BLaER1 (cell line): Measurements from ENCODE around the gene TTL.
A peak's percentile ranks its signal among the peaks of the same experiment; 100 is the strongest.
"Not testable (repeated sequence)": the region's sequence is repeated elsewhere in the genome, so short reads cannot be mapped to it uniquely, and the experiment has no call there.

Experiments
- H3K27ac ChIP-seq: shearing (Covaris generic); formaldehyde crosslinking; 2 replicates; pipeline ENCODE4 v1.8.1; 2022
- H3K27me3 ChIP-seq: shearing (Covaris generic); formaldehyde crosslinking; 2 replicates; pipeline ENCODE4 v1.8.1; 2022
- H3K36me3 ChIP-seq: shearing (Covaris generic); formaldehyde crosslinking; 2 replicates; pipeline ENCODE4 v1.8.1; 2022
- H3K4me1 ChIP-seq: shearing (Covaris generic); formaldehyde crosslinking; 2 replicates; pipeline ENCODE4 v1.8.1; 2022
- H3K4me2 ChIP-seq: shearing (Covaris generic); formaldehyde crosslinking; 2 replicates; pipeline ENCODE4 v1.8.1; 2022
- H3K4me3 ChIP-seq: shearing (Covaris generic); formaldehyde crosslinking; 2 replicates; pipeline ENCODE4 v1.8.1; 2022
- H3K9ac ChIP-seq: shearing (Covaris generic); formaldehyde crosslinking; 2 replicates; pipeline ENCODE4 v1.8.1; 2022
- H3K9me3 ChIP-seq: shearing (Covaris generic); formaldehyde crosslinking; 2 replicates; pipeline ENCODE4 v1.8.1; 2022
- H4K20me1 ChIP-seq: shearing (Covaris generic); formaldehyde crosslinking; 2 replicates; pipeline ENCODE4 v1.8.1; 2022
- Cebpa-rat ChIP-seq: shearing (Covaris generic); IDR thresholded peaks from 2 replicates; pipeline ENCODE4 v1.8.1; 2022

Gene TTL

DNA sequence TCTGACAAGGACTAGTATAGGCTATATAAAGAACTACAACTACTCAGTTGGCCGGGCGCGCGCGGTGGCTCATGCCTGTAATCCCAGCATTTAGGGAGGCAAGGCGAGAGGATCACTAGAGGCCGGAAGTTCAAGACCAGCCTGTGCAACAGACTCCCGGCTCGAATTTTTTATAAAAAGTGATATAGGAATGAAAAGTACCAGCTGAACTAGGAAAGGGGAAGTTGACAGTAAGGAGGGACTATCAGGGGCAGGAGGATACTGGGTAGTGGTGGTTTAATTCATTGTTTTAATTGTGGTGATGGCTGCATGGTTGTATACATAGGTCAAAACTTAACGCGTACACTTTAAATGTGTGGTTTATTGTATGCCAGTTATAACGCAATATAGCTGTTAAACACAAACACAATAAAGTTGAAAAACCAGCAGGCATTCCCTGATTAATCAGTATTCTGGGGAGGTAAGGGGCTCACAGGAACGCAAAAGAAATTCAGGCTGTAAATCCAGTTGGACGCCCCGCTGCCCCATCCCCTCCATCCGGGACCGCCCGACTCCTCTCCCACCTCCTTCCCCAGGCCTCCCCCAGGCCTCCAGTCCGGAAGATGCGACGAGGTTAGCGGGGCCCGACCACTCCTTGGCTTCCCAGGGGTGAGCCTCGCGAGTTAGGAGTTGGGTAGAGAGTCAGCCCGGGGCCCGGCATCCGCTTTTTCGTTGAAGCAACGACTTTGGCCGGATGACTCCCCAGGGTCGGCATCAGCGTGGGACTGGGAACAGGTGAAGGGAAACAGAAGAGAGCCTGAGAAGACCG, 59.6 kb downstream of the TTL start:
- TF ChIP-seq Cebpa-rat: no peak
- H3K4me2 ChIP-seq: peak overlapping the region; percentile 93
- H3K4me1 ChIP-seq: peaks cover 28% of the 10 kb centered on the region
- H3K36me3 ChIP-seq: peaks cover 12% of the 10 kb centered on the region
- H3K9ac ChIP-seq: peak overlapping the region; percentile 95
- no peaks in the 10 kb centered on the region for H3K9me3 ChIP-seq
- H4K20me1 ChIP-seq: peaks cover 34% of the 10 kb centered on the region
- no peaks in the 10 kb centered on the region for H3K27me3 ChIP-seq
- peak overlapping the region; percentile 95 for H3K27ac ChIP-seq
- H3K4me3 ChIP-seq: peak overlapping the region; percentile 87

- Histone ChIP-seq H3K9me3 (no peaks in the 10 kb centered on the region), H3K9ac (peak within 1 kb of the TSS; percentile 95), H3K27me3 (no peaks in the 10 kb centered on the region), H3K4me1 (peaks cover 28% of the 10 kb centered on the region), H4K20me1 (peaks cover 42% of the 10 kb centered on the region), H3K27ac (peak within 1 kb of the TSS; percentile 95), H3K4me2 (peak within 1 kb of the TSS; percentile 93), H3K4me3 (peak within 1 kb of the TSS; percentile 87), H3K36me3 (peaks cover 20% of the 10 kb centered on the region)
- no peak for TF ChIP-seq Cebpa-rat
These were observed 60.4 kb downstream of the TTL start, which contains the start of gene POLR1B for GRCh38 chr2:112542123-112542983. Gene POLR1B (plus strand): TSS chr2:112542465. CDS start chr2:112542495, 30 bp downstream.

- Histone ChIP-seq H3K36me3 (peaks cover 28% of the 10 kb centered on the region), H3K4me2 (peak overlapping the region; percentile 93), H3K9me3 (no peaks in the 10 kb centered on the region), H3K9ac (peak overlapping the region; percentile 95), H4K20me1 (peaks cover 50% of the 10 kb centered on the region), H3K27me3 (no peaks in the 10 kb centered on the region), H3K27ac (peak overlapping the region; percentile 95), H3K4me1 (peaks cover 28% of the 10 kb centered on the region), H3K4me3 (peak overlapping the region; percentile 87)
- no peak for TF ChIP-seq Cebpa-rat
These were observed 61.2 kb downstream of the TTL start for GRCh38 chr2:112542984-112543661.

DNA sequence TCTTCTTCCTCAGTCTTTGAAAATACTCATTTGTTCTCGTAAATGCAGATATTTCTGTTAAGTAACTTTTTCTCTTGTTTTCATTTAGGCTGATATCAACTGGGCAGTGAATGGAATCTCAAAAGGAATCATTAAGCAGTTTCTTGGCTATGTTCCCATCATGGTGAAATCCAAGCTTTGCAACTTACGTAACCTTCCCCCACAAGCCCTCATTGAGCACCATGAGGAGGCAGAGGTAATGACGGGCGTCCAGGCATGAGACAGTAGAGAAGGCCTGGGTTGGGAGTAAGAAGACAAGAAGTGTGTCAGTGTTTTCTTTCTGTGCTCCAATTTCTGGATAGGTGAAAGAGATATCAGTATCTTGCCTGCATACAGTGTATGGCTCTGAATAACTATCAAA, 65.4 kb downstream of the TTL start:
- peaks cover 70% of the 10 kb centered on the region for H3K36me3 ChIP-seq
- no peak overlapping the region for H3K9ac ChIP-seq
- no peak overlapping the region for H3K4me2 ChIP-seq
- H3K27me3 ChIP-seq: no peaks in the 10 kb centered on the region
- H3K27ac ChIP-seq: no peak overlapping the region
- no peak overlapping the region for H3K4me3 ChIP-seq
- H3K4me1 ChIP-seq: peaks cover 18% of the 10 kb centered on the region
- peaks cover 91% of the 10 kb centered on the region for H4K20me1 ChIP-seq
- H3K9me3 ChIP-seq: no peaks in the 10 kb centered on the region
- TF ChIP-seq Cebpa-rat: no peak

GRCh38 chr2:112548980-112549379, 67.0 kb downstream of the TTL start:
- peaks cover 10% of the 10 kb centered on the region for H3K4me1 ChIP-seq
- no peak overlapping the region for H3K4me2 ChIP-seq
- TF ChIP-seq Cebpa-rat: no peak
- no peaks in the 10 kb centered on the region for H3K9me3 ChIP-seq
- peaks cover 92% of the 10 kb centered on the region for H4K20me1 ChIP-seq
- H3K27ac ChIP-seq: no peak overlapping the region
- no peak overlapping the region for H3K9ac ChIP-seq
- no peaks in the 10 kb centered on the region for H3K27me3 ChIP-seq
- H3K4me3 ChIP-seq: no peak overlapping the region
- H3K36me3 ChIP-seq: peaks cover 86% of the 10 kb centered on the region

DNA sequence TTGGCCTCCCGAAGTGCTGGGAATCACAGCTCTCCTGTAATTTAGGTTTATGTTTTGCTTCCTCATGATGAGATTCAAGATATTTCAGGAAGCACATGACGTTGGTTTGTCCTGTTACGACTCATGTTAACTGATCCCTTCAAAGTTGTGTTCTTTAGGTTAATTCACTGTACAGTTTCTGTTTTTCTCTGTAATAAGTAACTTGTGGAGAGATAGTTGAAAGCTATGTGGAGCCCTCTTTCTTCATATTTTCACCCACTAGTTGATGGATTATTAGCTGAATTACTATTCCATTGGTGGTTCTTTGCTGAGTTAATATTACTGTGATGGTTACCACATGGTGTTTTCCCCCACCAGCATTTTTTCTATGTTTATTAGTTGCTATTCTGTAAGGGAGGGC, 84.1 kb downstream of the TTL start:
- Histone ChIP-seq H3K9me3 (no peaks in the 10 kb centered on the region), H3K4me3 (no peak overlapping the region), H3K4me1 (no peaks in the 10 kb centered on the region), H3K36me3 (peaks cover 100% of the 10 kb centered on the region), H3K9ac (no peak overlapping the region), H3K27me3 (no peaks in the 10 kb centered on the region), H3K4me2 (no peak overlapping the region), H3K27ac (no peak overlapping the region), H4K20me1 (peaks cover 37% of the 10 kb centered on the region)
- no peak for TF ChIP-seq Cebpa-rat

GRCh38 chr2:112566508-112566907, 84.6 kb downstream of the TTL start:
- H3K4me1 ChIP-seq, H3K9me3 ChIP-seq, H3K27ac ChIP-seq, H3K4me3 ChIP-seq, H3K27me3 ChIP-seq, H3K9ac ChIP-seq, H3K4me2 ChIP-seq: not testable (repeated sequence)
- peaks cover 32% of the 10 kb centered on the region for H4K20me1 ChIP-seq
- peaks cover 100% of the 10 kb centered on the region for H3K36me3 ChIP-seq

DNA sequence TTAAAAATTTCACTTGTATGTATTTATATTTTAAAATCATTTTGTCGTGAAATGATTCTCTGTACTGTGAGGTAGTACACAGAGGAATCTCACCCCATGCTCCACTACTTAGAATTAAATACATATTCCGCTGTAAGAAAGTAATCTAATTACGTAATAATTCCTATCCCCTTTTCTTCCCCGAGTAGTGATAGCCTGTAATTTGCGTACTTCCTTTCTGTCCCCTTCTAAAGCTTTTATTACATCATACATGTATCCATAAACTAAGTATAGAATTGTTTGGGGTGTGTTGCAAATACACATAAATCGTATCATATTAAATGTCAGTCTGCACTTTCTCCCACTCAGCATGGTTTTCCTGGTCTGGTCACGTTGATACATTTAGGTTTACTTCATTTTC, 90.0 kb downstream of the TTL start:
- no peak for TF ChIP-seq Cebpa-rat
- Histone ChIP-seq H3K36me3 (peaks cover 100% of the 10 kb centered on the region), H3K9ac (no peak overlapping the region), H3K27ac (no peak overlapping the region), H3K9me3 (no peaks in the 10 kb centered on the region), H3K4me2 (no peak overlapping the region), H3K4me1 (no peaks in the 10 kb centered on the region), H3K27me3 (no peaks in the 10 kb centered on the region), H4K20me1 (peaks cover 15% of the 10 kb centered on the region), H3K4me3 (no peak overlapping the region)

DNA sequence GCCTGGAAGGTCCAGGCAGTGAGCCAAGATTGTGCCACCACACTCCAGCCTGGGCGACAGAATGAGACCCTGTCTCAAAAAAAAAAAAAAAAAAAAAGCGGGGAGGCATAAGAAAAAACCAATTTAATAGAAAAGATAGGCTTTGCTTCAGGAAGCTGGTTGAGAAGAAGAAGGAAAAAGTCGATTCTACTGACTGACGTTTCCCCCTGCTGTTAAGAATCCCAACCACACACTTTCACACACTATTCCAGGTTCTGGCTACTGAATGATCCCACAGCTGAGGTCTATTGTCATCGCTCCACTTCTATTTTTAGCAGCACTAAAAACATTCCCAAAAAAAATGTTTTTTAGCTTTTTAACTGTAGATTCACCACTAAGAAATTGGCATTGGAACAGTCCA, 95.8 kb downstream of the TTL start:
- Histone ChIP-seq H3K9ac (no peak overlapping the region), H4K20me1 (peaks cover 33% of the 10 kb centered on the region), H3K27ac (no peak overlapping the region), H3K4me3 (no peak overlapping the region), H3K9me3 (no peaks in the 10 kb centered on the region), H3K4me1 (peaks cover 5% of the 10 kb centered on the region), H3K27me3 (no peaks in the 10 kb centered on the region), H3K36me3 (peaks cover 52% of the 10 kb centered on the region), H3K4me2 (no peak overlapping the region)
- TF ChIP-seq Cebpa-rat: no peak
